ENCODE data around the gene SPATA32. TPM values are rescaled to one million over a fixed set of nuclear protein-coding genes. Genes with fewer than 3 reads are reported as not detected.

SPATA32 gene
- total RNA-seq, 2 experiments from 2014 or later: 0.21 to 0.25 TPM

DNA sequence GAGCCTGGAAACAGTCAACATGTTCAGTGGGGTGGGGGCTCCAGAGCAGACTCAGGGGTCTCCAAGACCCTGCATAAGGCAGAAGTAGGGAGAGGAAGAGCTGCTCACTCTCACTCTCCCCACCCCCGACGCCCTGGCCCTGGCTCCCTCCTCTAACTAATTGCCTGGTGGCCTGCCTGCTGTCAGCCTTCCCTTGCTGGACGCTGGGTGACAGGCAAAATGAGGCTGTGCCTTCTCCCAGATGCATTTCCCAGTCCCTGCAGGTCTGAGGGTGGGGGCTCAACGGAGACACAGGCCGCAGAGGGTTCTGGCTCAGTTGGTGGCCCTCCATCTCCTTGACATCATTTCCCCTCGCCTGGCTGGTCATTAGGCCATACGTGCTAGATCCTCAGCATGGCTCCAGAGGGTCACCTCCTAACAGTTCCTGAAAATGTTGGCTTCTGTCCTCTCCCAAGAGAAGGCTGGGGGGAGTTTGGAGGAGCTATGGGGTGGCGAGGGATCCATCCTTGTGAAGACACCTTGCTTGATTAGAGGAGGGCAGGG is 38.8 kb downstream of the SPATA32 start:
- H3K4me3 Mint-ChIP-seq: peak overlapping the region; percentile 94
- POLR2A ChIA-PET: interaction anchor here (0.6 to 7.9 kb wide), 4 partner anchors 74 to 94 kb away, joined by 3 to 86 read pairs (median 8); partner anchors contain the start of genes HEXIM1 and MAP3K14
- peaks cover 46% of the 10 kb centered on the region for H3K4me1 Mint-ChIP-seq
- ATAC-seq: no peak
- H3K36me3 Mint-ChIP-seq (ENCODE audit: low read depth): peaks cover 49% of the 10 kb centered on the region
- peak overlapping the region; percentile 100 for H3K27ac Mint-ChIP-seq
- no peak for DNase-seq
- H3K27me3 Mint-ChIP-seq: no peaks in the 10 kb centered on the region
- CTCF ChIA-PET: interaction anchor here (0.6 to 9.3 kb wide), 6 partner anchors 10 to 91 kb away, joined by 3 to 334 read pairs (median 17); partner anchors contain the start of gene ACBD4
- intact Hi-C loops (cut with DNase I, micrococcal nuclease): no loop called here
- no peaks in the 10 kb centered on the region for H3K9me3 Mint-ChIP-seq (ENCODE audit: low read depth)

DNA sequence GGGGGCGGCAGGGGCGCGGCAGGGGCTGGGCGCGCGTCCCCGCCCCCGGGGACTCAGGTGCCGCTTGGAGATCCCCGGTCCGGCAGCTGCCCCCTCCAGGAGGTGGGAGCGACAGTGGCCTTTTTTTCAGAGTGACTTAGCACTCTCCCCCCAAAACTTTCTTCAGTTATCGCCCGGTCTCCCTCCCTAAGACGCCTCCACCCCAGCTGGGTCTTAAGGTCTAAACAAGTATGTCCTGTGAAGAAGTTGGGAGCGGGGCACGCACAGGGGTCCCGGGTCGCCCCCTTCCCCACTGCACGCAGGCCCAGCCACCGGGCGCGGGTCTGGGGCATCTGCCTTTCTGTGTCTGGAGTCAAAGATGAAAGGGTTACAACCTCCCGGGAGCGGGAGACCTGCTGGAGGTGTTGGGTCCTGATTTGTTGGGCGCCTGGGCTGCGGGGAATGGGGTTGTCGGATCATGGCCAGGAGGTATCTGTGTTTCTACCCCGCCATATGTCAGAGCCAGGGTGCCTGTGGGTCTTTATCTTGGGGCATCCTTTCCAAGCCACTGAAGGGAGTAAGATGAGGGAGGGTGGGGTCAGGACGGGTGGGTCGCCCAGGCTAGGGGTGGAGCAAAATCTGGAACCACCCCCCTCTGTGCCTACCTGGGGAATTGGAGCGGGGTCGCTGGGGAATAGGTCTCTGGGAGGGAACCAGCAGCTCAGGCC is 39.5 kb downstream of the SPATA32 start:
- CTCF ChIA-PET: interaction anchor here (0.6 to 9.3 kb wide), 6 partner anchors 11 to 689 kb away, joined by 3 to 334 read pairs (median 17); partner anchors contain the start of gene ACBD4
- no peaks in the 10 kb centered on the region for H3K9me3 Mint-ChIP-seq (ENCODE audit: low read depth)
- POLR2A ChIA-PET: interaction anchor here (0.8 to 7.9 kb wide), 4 partner anchors 74 to 95 kb away, joined by 3 to 86 read pairs (median 7); partner anchors contain the start of genes HEXIM1 and MAP3K14
- peaks cover 44% of the 10 kb centered on the region for H3K4me1 Mint-ChIP-seq
- no peaks in the 10 kb centered on the region for H3K27me3 Mint-ChIP-seq
- peak; percentile 8 for ATAC-seq
- DNase-seq: peak; percentile 81
- peaks cover 53% of the 10 kb centered on the region for H3K36me3 Mint-ChIP-seq (ENCODE audit: low read depth)
- intact Hi-C loops (cut with DNase I, micrococcal nuclease): no loop called here
- peak overlapping the region; percentile 100 for H3K27ac Mint-ChIP-seq
- H3K4me3 Mint-ChIP-seq: peak overlapping the region; percentile 94

DNA sequence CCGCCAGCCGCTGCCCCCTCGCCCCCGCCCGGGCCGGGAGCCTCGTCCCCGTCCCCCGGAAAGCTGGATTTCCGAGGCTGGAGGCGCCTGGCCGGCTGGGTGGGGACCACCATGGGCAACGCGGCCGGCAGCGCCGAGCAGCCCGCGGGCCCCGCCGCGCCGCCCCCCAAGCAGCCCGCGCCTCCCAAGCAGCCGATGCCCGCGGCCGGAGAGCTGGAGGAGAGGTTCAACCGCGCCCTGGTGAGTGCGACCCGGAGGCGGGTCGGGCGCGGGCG is 39.9 kb downstream of the SPATA32 start:
- intact Hi-C loops (cut with DNase I, micrococcal nuclease): no loop called here
- peak overlapping the region; percentile 94 for H3K4me3 Mint-ChIP-seq
- ATAC-seq (no peak), DNase-seq (no peak)
- H3K27ac Mint-ChIP-seq: no peak overlapping the region
- no peaks in the 10 kb centered on the region for H3K9me3 Mint-ChIP-seq (ENCODE audit: low read depth)
- CTCF ChIA-PET: interaction anchor here (0.6 to 9.3 kb wide), 4 partner anchors 11 to 688 kb away, joined by 4 to 334 read pairs (median 42); partner anchors contain the start of gene ACBD4
- no peaks in the 10 kb centered on the region for H3K27me3 Mint-ChIP-seq
- H3K4me1 Mint-ChIP-seq: peaks cover 42% of the 10 kb centered on the region
- peaks cover 56% of the 10 kb centered on the region for H3K36me3 Mint-ChIP-seq (ENCODE audit: low read depth)
- POLR2A ChIA-PET: interaction anchor here (0.8 to 2.3 kb wide), 3 partner anchors 73 to 95 kb away, joined by 3 to 11 read pairs (median 3); partner anchors contain the start of genes HEXIM1 and MAP3K14

DNA sequence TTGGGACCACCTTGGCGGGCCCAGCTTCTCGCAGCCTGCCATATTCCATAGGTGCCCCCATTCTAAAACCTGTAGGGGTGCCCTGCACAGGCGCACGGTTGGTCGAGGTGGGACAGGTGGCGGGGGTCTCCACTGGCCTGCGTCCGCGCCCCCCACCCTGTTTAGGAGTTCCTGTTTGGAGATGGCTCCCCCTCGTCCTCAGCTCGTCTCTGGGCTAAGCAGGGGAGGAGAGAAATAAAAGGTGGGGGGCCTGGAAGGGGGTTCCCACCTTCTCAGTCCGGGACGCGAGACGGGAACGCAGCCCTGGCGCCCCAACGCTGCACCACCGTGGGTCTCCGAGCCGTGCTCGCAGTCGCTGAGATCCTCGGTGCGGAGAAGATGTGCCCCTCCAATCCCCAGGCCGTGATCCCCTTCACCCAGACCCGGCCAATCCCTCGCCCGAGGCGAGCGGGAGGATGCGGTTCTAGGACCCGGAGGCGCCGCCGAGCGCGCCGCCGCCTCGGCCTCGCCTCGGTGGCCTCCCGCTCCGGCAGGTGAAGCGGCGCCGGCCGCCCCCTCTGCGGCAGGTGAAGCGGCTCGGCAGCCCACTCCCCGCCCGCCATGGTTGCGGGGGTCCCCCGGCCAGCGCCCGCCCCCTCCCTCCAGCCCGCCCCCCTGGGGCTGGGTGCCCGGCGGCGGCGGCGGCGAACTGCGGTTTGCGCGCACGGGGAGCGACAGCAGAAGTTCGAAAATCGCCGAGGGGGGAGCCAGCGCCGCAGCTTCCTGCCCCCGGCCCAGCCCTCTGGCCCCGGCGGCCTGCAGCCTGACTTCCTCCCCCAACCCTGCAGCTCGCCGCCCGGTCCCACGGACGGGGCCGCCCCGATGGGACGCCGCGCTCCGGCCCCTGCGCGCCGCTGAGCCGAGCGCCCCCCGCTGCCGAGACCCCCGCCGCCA is 40.5 kb downstream of the SPATA32 start, which contains the start of gene FMNL1:
FMNL1 (plus strand) TSS at position 805 of the 933 bp plus-strand sequence. CDS start 240 bp downstream, outside the sequence.
- ChIA-PET CTCF (interaction anchor here (0.6 to 9.3 kb wide), 13 partner anchors 12 to 687 kb away, joined by 3 to 334 read pairs (median 8); partner anchors contain the start of gene ACBD4), POLR2A (interaction anchor here (0.6 to 2.3 kb wide), 4 partner anchors 14 to 252 kb away, joined by 3 to 11 read pairs (median 5); partner anchors contain the start of gene HEXIM1)
- peak within 1 kb of the TSS; percentile 94 for H3K4me3 Mint-ChIP-seq
- H3K36me3 Mint-ChIP-seq (ENCODE audit: low read depth): peaks cover 59% of the 10 kb centered on the region
- ATAC-seq (no peak), DNase-seq (peak; percentile 79)
- H3K4me1 Mint-ChIP-seq: peaks cover 41% of the 10 kb centered on the region
- no peaks in the 10 kb centered on the region for H3K27me3 Mint-ChIP-seq
- H3K27ac Mint-ChIP-seq: peak within 1 kb of the TSS; percentile 100
- H3K9me3 Mint-ChIP-seq (ENCODE audit: low read depth): no peaks in the 10 kb centered on the region
- intact Hi-C loops (cut with DNase I, micrococcal nuclease): no loop called here

DNA sequence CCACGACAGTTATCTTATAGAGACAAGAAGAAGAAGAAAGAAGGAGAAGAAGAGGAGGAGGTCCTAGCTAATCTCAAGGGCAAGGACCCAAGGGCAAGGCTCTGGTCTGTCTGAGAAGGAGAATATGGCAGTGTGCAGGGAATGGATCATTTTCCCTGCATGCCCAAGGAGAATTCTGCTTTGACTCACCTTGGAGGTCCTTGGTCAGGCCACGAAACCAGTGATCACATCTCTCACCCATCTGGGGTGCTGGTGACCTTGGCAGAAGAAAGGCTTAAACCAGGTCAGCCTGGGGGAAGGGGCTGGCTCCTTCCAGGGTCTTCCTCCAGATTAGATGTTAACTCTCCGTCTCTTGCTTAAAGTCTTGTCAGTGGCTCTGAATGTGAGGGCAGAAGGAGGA is 41.8 kb downstream of the SPATA32 start:
- ChIA-PET POLR2A (interaction anchor here (0.6 to 1.8 kb wide), 5 partner anchors 7 to 97 kb away, joined by 3 to 6 read pairs (median 4); partner anchors contain the start of gene MAP3K14), CTCF (interaction anchor here (0.5 to 9.3 kb wide), 33 partner anchors 13 to 1863 kb away, joined by 3 to 334 read pairs (median 8); partner anchors contain the start of gene ACBD4)
- no peaks in the 10 kb centered on the region for H3K27me3 Mint-ChIP-seq
- peaks cover 68% of the 10 kb centered on the region for H3K36me3 Mint-ChIP-seq (ENCODE audit: low read depth)
- peak overlapping the region; percentile 78 for H3K4me3 Mint-ChIP-seq
- intact Hi-C loops (cut with DNase I, micrococcal nuclease): no loop called here
- peaks cover 37% of the 10 kb centered on the region for H3K4me1 Mint-ChIP-seq
- peak overlapping the region; percentile 79 for H3K27ac Mint-ChIP-seq
- DNase-seq (no peak), ATAC-seq (no peak)
- H3K9me3 Mint-ChIP-seq (ENCODE audit: low read depth): no peaks in the 10 kb centered on the region

DNA sequence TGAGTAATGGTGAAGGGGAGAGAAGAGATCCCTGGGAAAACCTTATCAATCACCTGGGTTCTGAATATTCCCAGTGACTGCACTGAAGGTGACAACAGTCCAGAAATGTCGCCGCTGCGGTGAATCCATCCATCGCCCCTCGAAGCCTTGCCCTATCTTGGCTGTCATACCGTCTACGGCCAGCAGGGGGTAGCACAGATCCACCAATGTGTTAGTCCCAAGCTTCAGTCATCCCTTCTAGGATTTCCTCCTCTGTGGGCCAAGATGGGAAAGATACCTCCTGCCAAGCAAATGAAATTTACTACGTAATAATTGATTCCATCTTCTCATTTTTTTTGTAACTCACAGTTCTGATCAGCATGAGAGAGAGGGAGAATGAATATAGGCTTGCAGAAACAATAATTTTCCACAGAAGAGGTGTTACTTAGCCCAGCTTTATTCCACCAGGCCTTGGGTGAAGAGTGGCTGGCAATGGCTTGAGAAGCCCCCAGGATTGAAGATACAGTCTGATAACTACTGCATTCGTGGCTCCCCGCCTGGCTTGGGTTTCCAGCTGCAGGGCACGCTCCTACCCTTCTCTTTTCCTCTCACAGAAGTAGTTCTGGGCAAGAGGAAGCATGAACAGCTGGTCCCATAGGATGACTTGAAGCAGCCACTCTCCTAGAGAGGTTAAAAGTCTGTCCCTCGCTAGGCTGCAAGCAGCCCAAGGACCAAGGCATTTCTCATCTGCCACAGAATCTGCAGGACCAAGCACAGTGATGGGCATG is 42.8 kb downstream of the SPATA32 start:
- peak; percentile 92 for DNase-seq
- POLR2A ChIA-PET: interaction anchor here (1.0 to 1.8 kb wide), 4 partner anchors 11 to 98 kb away, joined by 3 to 6 read pairs (median 5); partner anchors contain the start of gene MAP3K14
- CTCF ChIA-PET: interaction anchor here (0.5 to 9.3 kb wide), 52 partner anchors 11 to 790 kb away, joined by 3 to 334 read pairs (median 4); partner anchors contain the start of gene ACBD4
- no peak for ATAC-seq
- peak overlapping the region; percentile 79 for H3K27ac Mint-ChIP-seq
- intact Hi-C loops (cut with DNase I, micrococcal nuclease): loop anchor here (1.0 to 2.0 kb wide), 5 partner anchors 16 to 366 kb away; partner anchors contain the start of gene SPATA32 (in 2 of the 2)
- no peaks in the 10 kb centered on the region for H3K9me3 Mint-ChIP-seq (ENCODE audit: low read depth)
- peaks cover 33% of the 10 kb centered on the region for H3K4me1 Mint-ChIP-seq
- H3K36me3 Mint-ChIP-seq (ENCODE audit: low read depth): peaks cover 69% of the 10 kb centered on the region
- H3K27me3 Mint-ChIP-seq: no peaks in the 10 kb centered on the region
- H3K4me3 Mint-ChIP-seq: peak overlapping the region; percentile 78

Other genes starting within 250 kb of the SPATA32 start
- 10 to 100 TPM; 34.8 to 36.2 TPM for gene DCAKD, start 210.5 kb downstream of the SPATA32 start, total RNA-seq
- gene NMT1, start 200.8 kb downstream of the SPATA32 start, total RNA-seq: 100 to 1,000 TPM; 170 to 175 TPM
- gene PLCD3, start 129.6 kb downstream of the SPATA32 start, total RNA-seq: 1 to 10 TPM; 2.9 to 3.4 TPM
- gene ACBD4, start 126.4 kb downstream of the SPATA32 start, total RNA-seq: 10 to 100 TPM; 12.7 to 13.4 TPM
- gene HEXIM1, start 113.6 kb downstream of the SPATA32 start, total RNA-seq: 10 to 100 TPM; 27.1 to 27.3 TPM
- 1 to 10 TPM; 3.9 to 4.6 TPM for gene HEXIM2, start 100.2 kb downstream of the SPATA32 start, total RNA-seq
- gene FMNL1, start 40.2 kb downstream of the SPATA32 start, total RNA-seq: 100 to 1,000 TPM; 268 to 295 TPM
- 10 to 100 TPM; 50.3 to 52.5 TPM for gene MAP3K14, start 54.9 kb upstream of the SPATA32 start, total RNA-seq
- gene ARHGAP27, start 170.8 kb upstream of the SPATA32 start, total RNA-seq: 10 to 100 TPM; 43.2 to 43.5 TPM
- 10 to 100 TPM; 20.4 to 21.2 TPM for gene PLEKHM1, start 228.6 kb upstream of the SPATA32 start, total RNA-seq